ENCODE data around the gene CCL8.

- TF ChIP-seq, protein P1, sequence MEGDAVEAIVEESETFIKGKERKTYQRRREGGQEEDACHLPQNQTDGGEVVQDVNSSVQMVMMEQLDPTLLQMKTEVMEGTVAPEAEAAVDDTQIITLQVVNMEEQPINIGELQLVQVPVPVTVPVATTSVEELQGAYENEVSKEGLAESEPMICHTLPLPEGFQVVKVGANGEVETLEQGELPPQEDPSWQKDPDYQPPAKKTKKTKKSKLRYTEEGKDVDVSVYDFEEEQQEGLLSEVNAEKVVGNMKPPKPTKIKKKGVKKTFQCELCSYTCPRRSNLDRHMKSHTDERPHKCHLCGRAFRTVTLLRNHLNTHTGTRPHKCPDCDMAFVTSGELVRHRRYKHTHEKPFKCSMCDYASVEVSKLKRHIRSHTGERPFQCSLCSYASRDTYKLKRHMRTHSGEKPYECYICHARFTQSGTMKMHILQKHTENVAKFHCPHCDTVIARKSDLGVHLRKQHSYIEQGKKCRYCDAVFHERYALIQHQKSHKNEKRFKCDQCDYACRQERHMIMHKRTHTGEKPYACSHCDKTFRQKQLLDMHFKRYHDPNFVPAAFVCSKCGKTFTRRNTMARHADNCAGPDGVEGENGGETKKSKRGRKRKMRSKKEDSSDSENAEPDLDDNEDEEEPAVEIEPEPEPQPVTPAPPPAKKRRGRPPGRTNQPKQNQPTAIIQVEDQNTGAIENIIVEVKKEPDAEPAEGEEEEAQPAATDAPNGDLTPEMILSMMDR (IDR thresholded peaks at IDR 0.05), result no peak
- TF ChIP-seq POLR2AphosphoS5 (IDR thresholded peaks at IDR 0.05) (no peak), EP300 (IDR thresholded peaks at IDR 0.05) (no peak), POLR2A (IDR thresholded peaks at IDR 0.05) (no peak)
These were observed 45.5 kb downstream of the CCL8 start for GRCh38 chr17:34364751-34365150.

All from sigmoid colon (tissue), 4 donors.